H1 (cell line): ENCODE measurements around the gene PES1.

ENCODE experiments used
- CTCF ChIP-seq, 3 experiments: IDR thresholded peaks; 1 replicate in 2 of 3; 2 replicates in 1 of 3; pipeline versions ENCODE4 v1.5.1 to v1.6.1; 2011; ENCODE audit warnings: low read length in 3 of 3, mild to moderate bottlenecking in 3 of 3, inconsistent platforms in 2 of 3, low read depth in 1 of 3, moderate library complexity in 1 of 3; ENCODE audit not compliant: insufficient read depth in 1 of 3; ENCODE audit errors: control extremely low read depth in 1 of 3
- EZH2 ChIP-seq: fragments of 200-600 bp; sonication (generic); IDR thresholded peaks from 2 replicates; pipeline ENCODE4 v1.7.1; 2012; ENCODE audit warnings: low read depth, mild to moderate bottlenecking, moderate library complexity, low read length, inconsistent platforms; ENCODE audit not compliant: severe bottlenecking
- HDAC2 ChIP-seq, 2 experiments: fragments of 300-600 bp in 1 of 2; sonication (generic) in 1 of 2; IDR thresholded peaks; 2 replicates each; pipeline ENCODE4 v1.6.1; 2011 to 2012; ENCODE audit warnings: low read depth in 2 of 2, low read length in 2 of 2, mild to moderate bottlenecking in 2 of 2, moderate library complexity in 2 of 2, borderline replicate concordance in 1 of 2, inconsistent platforms in 1 of 2
- POLR2AphosphoS5 ChIP-seq: IDR thresholded peaks from 2 replicates; pipeline ENCODE4 v1.6.1; 2011; ENCODE audit warnings: low read depth, low read length
- ZNF274 ChIP-seq: IDR thresholded peaks from 2 replicates; pipeline ENCODE4 v1.7.0; 2012; ENCODE audit warnings: low read length, borderline replicate concordance; ENCODE audit errors: extremely low read depth

GRCh38 chr22:30612789-30613188 is 21.1 kb upstream of the PES1 start:
- peak; percentile 37 to 44 (median 40); a peak in 3 of 4 replicates for TF ChIP-seq CTCF (IDR thresholded peaks at IDR 0.05; ENCODE audit: control extremely low read depth in 1 of 3, insufficient read depth in 1 of 3, low read depth in 1 of 3, low read length in 3 of 3)
- TF ChIP-seq ZNF274 = no peak
- TF ChIP-seq HDAC2 (IDR thresholded peaks at IDR 0.05; ENCODE audit: borderline replicate concordance in 1 of 2, low read depth in 2 of 2, low read length in 2 of 2) = no peak
- TF ChIP-seq POLR2AphosphoS5 = no peak
- no peak for TF ChIP-seq EZH2
